RWPE2 (cell line): Measurements from ENCODE around the gene HIGD1A.
A peak's percentile ranks its signal among the peaks of the same experiment; 100 is the strongest.

ENCODE experiments used
- ATAC-seq: fragments of 200-7000 bp; cut with Tn5 transposase; 3 replicates; pipeline ENCODE4 v1.9.1; 2021; ENCODE audit warnings: low read depth
- DNase-seq: peaks from one replicate; pipeline ENCODE4 v3.0.0-alpha.2; 2020; ENCODE audit warnings: low spot score
- H3K27ac ChIP-seq: fragments of 450-650 bp; 2 replicates; pipeline ENCODE4 v1.5.1; 2017; ENCODE audit warnings: mild to moderate bottlenecking; ENCODE audit not compliant: poor library complexity, severe bottlenecking
- H3K27me3 ChIP-seq: fragments of 250-450 bp; sonication (Bioruptor Pico); 2 replicates; pipeline ENCODE4 v1.5.1; 2021; ENCODE audit warnings: mild to moderate bottlenecking, moderate library complexity; ENCODE audit not compliant: insufficient read depth, poor library complexity, severe bottlenecking
- H3K36me3 ChIP-seq: fragments of 250-450 bp; sonication (Bioruptor Pico); 2 replicates; pipeline ENCODE4 v1.5.1; 2020; ENCODE audit warnings: low read depth, mild to moderate bottlenecking, moderate library complexity
- H3K4me1 ChIP-seq: fragments of 250-450 bp; sonication (Bioruptor Pico); 2 replicates; pipeline ENCODE4 v1.5.1; 2021; ENCODE audit warnings: mild to moderate bottlenecking, moderate library complexity; ENCODE audit not compliant: insufficient read depth, poor library complexity, severe bottlenecking
- H3K4me3 ChIP-seq: fragments of 250-450 bp; sonication (Bioruptor Pico); 2 replicates; pipeline ENCODE4 v1.5.1; 2021; ENCODE audit warnings: mild to moderate bottlenecking, moderate library complexity; ENCODE audit not compliant: severe bottlenecking
- H3K9me3 ChIP-seq: fragments of 250-450 bp; sonication (Bioruptor Pico); 2 replicates; pipeline ENCODE4 v1.5.1; 2021; ENCODE audit warnings: mild to moderate bottlenecking, moderate library complexity; ENCODE audit not compliant: severe bottlenecking
- TF ChIP-seq, protein P1 (sequence below): fragments of 450-650 bp; IDR thresholded peaks from one replicate; pipeline ENCODE4 v1.5.1; 2017; ENCODE audit warnings: mild to moderate bottlenecking, moderate library complexity; ENCODE audit not compliant: poor library complexity, severe bottlenecking

The HIGD1A gene

DNA sequence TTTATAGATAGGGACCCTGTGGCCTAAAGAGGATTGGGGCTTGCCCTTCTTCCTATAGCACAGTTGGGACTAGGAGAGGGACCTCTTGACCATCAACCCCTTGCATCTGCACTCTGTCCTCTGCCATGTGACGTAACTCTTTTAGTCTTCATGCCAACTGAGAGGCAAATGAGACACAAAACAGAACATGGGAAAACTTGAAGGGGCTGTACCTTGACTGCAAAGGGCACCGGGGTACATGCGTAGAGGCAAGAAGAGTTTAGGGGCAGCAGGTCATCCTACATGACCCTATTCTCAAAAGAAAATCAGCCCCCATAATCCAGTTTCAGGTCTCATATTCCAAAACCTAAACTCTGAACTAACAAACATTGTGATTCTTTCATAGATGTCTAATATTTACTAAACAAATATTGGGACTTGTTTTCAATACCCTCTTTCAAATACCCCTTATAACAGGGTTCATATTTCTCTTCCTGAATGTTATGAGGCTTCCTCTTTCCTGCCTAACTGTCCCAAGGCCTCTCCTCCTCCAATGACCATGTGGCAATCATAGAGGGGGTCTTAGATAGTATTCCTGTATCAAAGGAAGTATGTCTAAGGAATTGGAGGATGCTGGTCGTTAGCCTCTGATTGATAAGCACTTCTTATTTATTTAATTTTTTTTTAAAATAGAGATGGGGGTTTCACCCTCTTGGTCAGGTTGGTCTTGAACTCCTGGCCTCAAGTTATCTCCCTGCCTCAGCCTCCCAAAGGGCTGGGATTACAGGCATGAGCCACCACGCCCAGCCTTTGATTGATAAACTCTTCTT, 25.5 kb upstream of the HIGD1A start:
- TF ChIP-seq, protein P1, sequence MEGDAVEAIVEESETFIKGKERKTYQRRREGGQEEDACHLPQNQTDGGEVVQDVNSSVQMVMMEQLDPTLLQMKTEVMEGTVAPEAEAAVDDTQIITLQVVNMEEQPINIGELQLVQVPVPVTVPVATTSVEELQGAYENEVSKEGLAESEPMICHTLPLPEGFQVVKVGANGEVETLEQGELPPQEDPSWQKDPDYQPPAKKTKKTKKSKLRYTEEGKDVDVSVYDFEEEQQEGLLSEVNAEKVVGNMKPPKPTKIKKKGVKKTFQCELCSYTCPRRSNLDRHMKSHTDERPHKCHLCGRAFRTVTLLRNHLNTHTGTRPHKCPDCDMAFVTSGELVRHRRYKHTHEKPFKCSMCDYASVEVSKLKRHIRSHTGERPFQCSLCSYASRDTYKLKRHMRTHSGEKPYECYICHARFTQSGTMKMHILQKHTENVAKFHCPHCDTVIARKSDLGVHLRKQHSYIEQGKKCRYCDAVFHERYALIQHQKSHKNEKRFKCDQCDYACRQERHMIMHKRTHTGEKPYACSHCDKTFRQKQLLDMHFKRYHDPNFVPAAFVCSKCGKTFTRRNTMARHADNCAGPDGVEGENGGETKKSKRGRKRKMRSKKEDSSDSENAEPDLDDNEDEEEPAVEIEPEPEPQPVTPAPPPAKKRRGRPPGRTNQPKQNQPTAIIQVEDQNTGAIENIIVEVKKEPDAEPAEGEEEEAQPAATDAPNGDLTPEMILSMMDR: no peak
- Histone ChIP-seq H3K4me3 (no peak overlapping the region), H3K36me3 (no peaks in the 10 kb centered on the region), H3K27me3 (no peaks in the 10 kb centered on the region), H3K9me3 (no peaks in the 10 kb centered on the region), H3K4me1 (peaks cover 35% of the 10 kb centered on the region), H3K27ac (peak overlapping the region; percentile 36)
- DNase-seq (no peak), ATAC-seq (no peak; the same call in 2 of the 3 replicates)

- H3K9me3 ChIP-seq: no peaks in the 10 kb centered on the region
- TF ChIP-seq, protein P1: no peak
- H3K4me3 ChIP-seq: no peak overlapping the region
- H3K4me1 ChIP-seq: peaks cover 38% of the 10 kb centered on the region
- no peaks in the 10 kb centered on the region for H3K36me3 ChIP-seq
- H3K27ac ChIP-seq: peak overlapping the region; percentile 36
- DNase-seq: no peak
- no peaks in the 10 kb centered on the region for H3K27me3 ChIP-seq
- peak; percentile 88 for ATAC-seq
These were observed 24.9 kb upstream of the HIGD1A start for GRCh38 chr3:42829083-42829627.

DNA sequence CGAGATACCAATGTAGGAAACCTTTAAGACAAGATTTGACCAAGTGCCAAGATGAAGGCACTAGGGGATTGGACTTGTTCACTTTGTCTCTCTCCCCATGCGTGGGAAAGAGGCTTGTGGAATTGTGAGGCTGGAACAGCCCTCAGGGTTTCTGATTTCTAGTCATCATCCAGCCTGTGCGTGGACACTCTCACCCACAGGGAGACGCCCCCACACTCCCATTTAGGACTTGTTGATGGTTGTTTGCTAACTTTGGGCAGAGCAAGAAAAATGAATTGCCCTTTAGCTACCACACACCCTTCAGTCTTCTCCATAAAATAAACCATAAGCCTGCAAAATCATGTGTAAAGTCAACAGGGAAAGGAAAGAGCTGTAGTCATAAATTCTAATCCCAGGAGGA, 23.4 kb upstream of the HIGD1A start:
- no peaks in the 10 kb centered on the region for H3K27me3 ChIP-seq
- no peaks in the 10 kb centered on the region for H3K9me3 ChIP-seq
- TF ChIP-seq, protein P1: no peak
- H3K36me3 ChIP-seq: no peaks in the 10 kb centered on the region
- H3K4me1 ChIP-seq: peaks cover 53% of the 10 kb centered on the region
- H3K27ac ChIP-seq: no peak overlapping the region
- DNase-seq: no peak
- ATAC-seq: no peak
- H3K4me3 ChIP-seq: no peak overlapping the region

- no peak overlapping the region for H3K27ac ChIP-seq
- no peak for DNase-seq
- no peak for ATAC-seq
- no peaks in the 10 kb centered on the region for H3K9me3 ChIP-seq
- no peaks in the 10 kb centered on the region for H3K36me3 ChIP-seq
- H3K27me3 ChIP-seq: no peaks in the 10 kb centered on the region
- TF ChIP-seq, protein P1: no peak
- peaks cover 57% of the 10 kb centered on the region for H3K4me1 ChIP-seq
- H3K4me3 ChIP-seq: no peak overlapping the region
These were observed 22.7 kb upstream of the HIGD1A start for GRCh38 chr3:42827023-42827422.

- Histone ChIP-seq H3K36me3 (no peaks in the 10 kb centered on the region), H3K9me3 (no peaks in the 10 kb centered on the region), H3K4me1 (peaks cover 57% of the 10 kb centered on the region), H3K27me3 (no peaks in the 10 kb centered on the region), H3K4me3 (no peak overlapping the region), H3K27ac (no peak overlapping the region)
- TF ChIP-seq, protein P1: no peak
- no peak for ATAC-seq
- no peak for DNase-seq
These were observed 21.9 kb upstream of the HIGD1A start for GRCh38 chr3:42826141-42826540.
